IPS DF 6.9 (cell line): Measurements from ENCODE around the gene HSPB8.
A peak's percentile ranks its signal among the peaks of the same experiment; 100 is the strongest.

Experiments
- DNase-seq: peaks from one replicate; pipeline ENCODE4 v3.0.0-alpha.2; 2013; ENCODE audit warnings: low read depth, low spot score
- H3K27ac ChIP-seq: one replicate; pipeline ENCODE4 v1.5.1; 2013; ENCODE audit warnings: low read length, control low read depth
- H3K27me3 ChIP-seq: 2 replicates; pipeline ENCODE4 v1.6.1; 2013; ENCODE audit warnings: mild to moderate bottlenecking, low read length; ENCODE audit not compliant: control insufficient read depth, insufficient read depth
- H3K36me3 ChIP-seq: 2 replicates; pipeline ENCODE4 v1.6.1; 2013; ENCODE audit warnings: low read length; ENCODE audit not compliant: control insufficient read depth, insufficient read depth
- H3K4me1 ChIP-seq: 2 replicates; pipeline ENCODE4 v1.6.1; 2013; ENCODE audit warnings: low read length; ENCODE audit not compliant: control insufficient read depth, insufficient read depth
- H3K4me3 ChIP-seq: 2 replicates; pipeline ENCODE4 v1.5.1; 2013; ENCODE audit warnings: mild to moderate bottlenecking, low read length
- H3K9me3 ChIP-seq: 2 replicates; pipeline ENCODE4 v1.6.1; 2013; ENCODE audit warnings: low read length, inconsistent platforms; ENCODE audit not compliant: control insufficient read depth, insufficient read depth
- WGBS: extraction: QIAGEN DNeasy Blood & Tissue Kit; methylation state at CpG from one replicate; pipeline ENCODE4 v1.1.7; 2013; ENCODE audit warnings: mixed read lengths, missing lambda C conversion rate; ENCODE audit not compliant: insufficient read length, insufficient coverage; 5-methylcytosine and 5-hydroxymethylcytosine counted together

Gene HSPB8

GRCh38 chr12:119151445-119152026 is 27.2 kb upstream of the HSPB8 start:
- H3K27me3 ChIP-seq: no peaks in the 10 kb centered on the region
- H3K4me1 ChIP-seq: no peaks in the 10 kb centered on the region
- no peaks in the 10 kb centered on the region for H3K9me3 ChIP-seq
- DNase-seq: no peak
- H3K27ac ChIP-seq: no peak overlapping the region
- no CpG with 5 or more reads among the region's 1 CpG for WGBS
- H3K4me3 ChIP-seq: no peak overlapping the region
- no peaks in the 10 kb centered on the region for H3K36me3 ChIP-seq

GRCh38 chr12:119153477-119154434 is 25.0 kb upstream of the HSPB8 start:
- no CpG with 5 or more reads among the region's 49 CpGs for WGBS
- Histone ChIP-seq H3K27ac (no peak overlapping the region), H3K27me3 (no peaks in the 10 kb centered on the region), H3K9me3 (no peaks in the 10 kb centered on the region), H3K4me1 (no peaks in the 10 kb centered on the region), H3K4me3 (peak overlapping the region; percentile 59; the same call in 1 of the 2 replicates), H3K36me3 (no peaks in the 10 kb centered on the region)
- peak; percentile 95 for DNase-seq

GRCh38 chr12:119154435-119154818 is 24.3 kb upstream of the HSPB8 start:
- Histone ChIP-seq H3K27me3 (no peaks in the 10 kb centered on the region), H3K4me3 (peak overlapping the region; percentile 59; the same call in 1 of the 2 replicates), H3K4me1 (no peaks in the 10 kb centered on the region), H3K27ac (no peak overlapping the region), H3K9me3 (no peaks in the 10 kb centered on the region), H3K36me3 (no peaks in the 10 kb centered on the region)
- peak; percentile 61 for DNase-seq
- WGBS: no CpG with 5 or more reads among the region's 11 CpGs

- no peaks in the 10 kb centered on the region for H3K27me3 ChIP-seq
- no peak for DNase-seq
Observed at GRCh38 chr12:119156401-119157044, 22.2 kb upstream of the HSPB8 start.

GRCh38 chr12:119157528-119157927 is 21.2 kb upstream of the HSPB8 start:
- no peak for DNase-seq
- H3K27ac ChIP-seq: no peak overlapping the region
- H3K27me3 ChIP-seq: no peaks in the 10 kb centered on the region
- no peak overlapping the region for H3K4me3 ChIP-seq
- H3K36me3 ChIP-seq: no peaks in the 10 kb centered on the region
- no CpG with 5 or more reads among the region's 6 CpGs for WGBS
- H3K4me1 ChIP-seq: no peaks in the 10 kb centered on the region
- no peaks in the 10 kb centered on the region for H3K9me3 ChIP-seq

More at GRCh38 chr12:119156401-119157044, 22.2 kb upstream of the HSPB8 start:
- Histone ChIP-seq H3K36me3 (no peaks in the 10 kb centered on the region), H3K27ac (no peak overlapping the region), H3K4me1 (no peaks in the 10 kb centered on the region), H3K9me3 (no peaks in the 10 kb centered on the region), H3K4me3 (no peak overlapping the region)
- WGBS: no CpG with 5 or more reads among the region's 35 CpGs

- Histone ChIP-seq H3K4me1 (no peaks in the 10 kb centered on the region), H3K9me3 (no peaks in the 10 kb centered on the region), H3K27me3 (no peaks in the 10 kb centered on the region), H3K36me3 (no peaks in the 10 kb centered on the region), H3K27ac (no peak overlapping the region), H3K4me3 (no peak overlapping the region)
- DNase-seq: no peak
- WGBS: no CpG with 5 or more reads among the region's 7 CpGs
Observed at GRCh38 chr12:119157978-119158377, 20.8 kb upstream of the HSPB8 start.

- no peak for DNase-seq
Observed at GRCh38 chr12:119158402-119158801, 20.3 kb upstream of the HSPB8 start.

GRCh38 chr12:119159844-119160243 is 18.9 kb upstream of the HSPB8 start:
- Histone ChIP-seq H3K4me1 (no peaks in the 10 kb centered on the region), H3K36me3 (no peaks in the 10 kb centered on the region), H3K4me3 (no peak overlapping the region), H3K9me3 (no peaks in the 10 kb centered on the region), H3K27ac (no peak overlapping the region), H3K27me3 (no peaks in the 10 kb centered on the region)
- no CpG with 5 or more reads among the region's 2 CpGs for WGBS
- DNase-seq: no peak

More at GRCh38 chr12:119158402-119158801, 20.3 kb upstream of the HSPB8 start:
- no peaks in the 10 kb centered on the region for H3K4me1 ChIP-seq
- no peak overlapping the region for H3K4me3 ChIP-seq
- no peaks in the 10 kb centered on the region for H3K36me3 ChIP-seq
- WGBS: no CpG with 5 or more reads among the region's 7 CpGs
- H3K27ac ChIP-seq: no peak overlapping the region
- H3K9me3 ChIP-seq: no peaks in the 10 kb centered on the region
- no peaks in the 10 kb centered on the region for H3K27me3 ChIP-seq

GRCh38 chr12:119167902-119168301 is 10.8 kb upstream of the HSPB8 start:
- Histone ChIP-seq H3K36me3 (no peaks in the 10 kb centered on the region), H3K27me3 (no peaks in the 10 kb centered on the region), H3K9me3 (no peaks in the 10 kb centered on the region), H3K4me3 (no peak overlapping the region), H3K27ac (no peak overlapping the region), H3K4me1 (no peaks in the 10 kb centered on the region)
- whole genome bisulfite sequencing: no CpG with 5 or more reads among the region's 3 CpGs
- DNase-seq: no peak

GRCh38 chr12:119168721-119169120 is 10.0 kb upstream of the HSPB8 start:
- Histone ChIP-seq H3K4me1 (no peaks in the 10 kb centered on the region), H3K36me3 (no peaks in the 10 kb centered on the region), H3K9me3 (no peaks in the 10 kb centered on the region), H3K4me3 (no peak overlapping the region), H3K27ac (no peak overlapping the region), H3K27me3 (no peaks in the 10 kb centered on the region)
- DNase-seq: no peak
- no CpG with 5 or more reads among the region's 3 CpGs for WGBS
